ENCODE measurements around the gene CHRNA4.
A peak's percentile ranks its signal among the peaks of the same experiment; 100 is the strongest.

CHRNA4 gene

DNA sequence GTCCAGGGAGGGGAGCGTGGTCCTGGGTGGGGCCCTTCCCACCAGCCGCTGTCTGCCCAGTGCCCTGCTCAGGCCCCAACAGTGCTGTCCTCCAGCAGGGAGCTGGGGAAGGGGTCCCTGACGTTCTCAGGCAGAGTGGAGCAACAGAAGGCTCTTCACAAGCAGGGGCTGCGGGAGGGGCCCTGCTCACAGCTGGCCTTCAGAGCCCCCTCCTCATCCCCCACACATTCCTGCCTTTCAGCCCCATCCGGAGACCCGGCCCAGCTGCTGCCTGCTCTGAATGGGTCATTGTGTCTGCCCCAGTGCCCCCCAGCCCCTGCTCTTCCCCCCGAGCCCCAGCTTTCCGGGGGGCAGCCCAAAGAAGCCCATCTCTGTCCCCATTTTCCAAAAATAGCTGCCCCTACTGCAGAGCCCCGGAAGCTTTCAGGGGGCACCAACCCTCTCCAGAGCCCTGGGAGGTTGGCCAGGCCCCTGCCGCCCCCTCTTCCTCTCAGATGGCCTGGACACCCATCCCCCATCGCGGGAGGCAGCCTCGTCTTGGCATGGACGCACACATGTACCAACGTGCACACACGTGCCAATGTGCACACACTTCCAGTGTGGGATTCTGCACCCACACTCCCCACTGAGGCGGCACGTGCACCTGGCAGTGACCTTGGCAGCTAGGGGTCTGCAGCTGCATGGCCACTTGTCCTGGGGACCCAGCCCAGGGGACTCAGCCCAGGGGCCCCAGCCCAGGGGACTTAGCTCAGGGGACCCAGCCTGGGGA lies 64.4 kb downstream of the CHRNA4 start:
- H3K27me3 ChIP-seq (ENCODE audit: insufficient read depth, poor library complexity, severe bottlenecking): peaks cover 44% of the 10 kb centered on the region
- no peak overlapping the region for H3K4me3 ChIP-seq (ENCODE audit: severe bottlenecking)
- peak; percentile 84 for DNase-seq (ENCODE audit: low spot score)
- TF ChIP-seq, protein P1, sequence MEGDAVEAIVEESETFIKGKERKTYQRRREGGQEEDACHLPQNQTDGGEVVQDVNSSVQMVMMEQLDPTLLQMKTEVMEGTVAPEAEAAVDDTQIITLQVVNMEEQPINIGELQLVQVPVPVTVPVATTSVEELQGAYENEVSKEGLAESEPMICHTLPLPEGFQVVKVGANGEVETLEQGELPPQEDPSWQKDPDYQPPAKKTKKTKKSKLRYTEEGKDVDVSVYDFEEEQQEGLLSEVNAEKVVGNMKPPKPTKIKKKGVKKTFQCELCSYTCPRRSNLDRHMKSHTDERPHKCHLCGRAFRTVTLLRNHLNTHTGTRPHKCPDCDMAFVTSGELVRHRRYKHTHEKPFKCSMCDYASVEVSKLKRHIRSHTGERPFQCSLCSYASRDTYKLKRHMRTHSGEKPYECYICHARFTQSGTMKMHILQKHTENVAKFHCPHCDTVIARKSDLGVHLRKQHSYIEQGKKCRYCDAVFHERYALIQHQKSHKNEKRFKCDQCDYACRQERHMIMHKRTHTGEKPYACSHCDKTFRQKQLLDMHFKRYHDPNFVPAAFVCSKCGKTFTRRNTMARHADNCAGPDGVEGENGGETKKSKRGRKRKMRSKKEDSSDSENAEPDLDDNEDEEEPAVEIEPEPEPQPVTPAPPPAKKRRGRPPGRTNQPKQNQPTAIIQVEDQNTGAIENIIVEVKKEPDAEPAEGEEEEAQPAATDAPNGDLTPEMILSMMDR (IDR thresholded peaks at IDR 0.05; ENCODE audit: poor library complexity, severe bottlenecking): no peak
- no peaks in the 10 kb centered on the region for H3K4me1 ChIP-seq (ENCODE audit: insufficient read depth, poor library complexity, severe bottlenecking)
- no peak for ATAC-seq (ENCODE audit: low read depth)
- no peak overlapping the region for H3K27ac ChIP-seq (ENCODE audit: poor library complexity, severe bottlenecking)
- H3K9me3 ChIP-seq (ENCODE audit: severe bottlenecking): peaks cover 11% of the 10 kb centered on the region
- H3K36me3 ChIP-seq (ENCODE audit: low read depth): no peaks in the 10 kb centered on the region

DNA sequence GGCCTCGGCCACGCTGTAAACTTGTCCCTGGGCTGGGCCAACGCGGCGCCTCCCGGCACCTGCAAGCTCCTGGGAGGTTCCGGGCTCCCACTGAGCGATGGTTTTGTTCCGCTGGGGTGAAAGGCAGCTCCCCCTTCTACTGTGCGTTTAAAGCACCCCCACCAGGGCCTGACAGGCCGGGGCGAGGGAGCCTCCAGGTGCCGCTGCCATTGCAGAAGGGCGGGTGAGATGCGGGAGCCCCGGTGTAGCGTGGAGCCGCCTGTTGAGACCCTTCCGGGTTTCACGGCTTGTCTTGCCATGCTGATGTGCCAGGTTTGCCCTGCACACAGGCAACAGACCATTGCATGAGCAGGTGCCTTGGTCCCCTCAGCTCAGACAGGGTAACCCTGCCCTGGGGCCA lies 65.3 kb downstream of the CHRNA4 start:
- peaks cover 41% of the 10 kb centered on the region for H3K27me3 ChIP-seq (ENCODE audit: insufficient read depth, poor library complexity, severe bottlenecking)
- peaks cover 4% of the 10 kb centered on the region for H3K9me3 ChIP-seq (ENCODE audit: severe bottlenecking)
- DNase-seq (ENCODE audit: low spot score): peak; percentile 77

DNA sequence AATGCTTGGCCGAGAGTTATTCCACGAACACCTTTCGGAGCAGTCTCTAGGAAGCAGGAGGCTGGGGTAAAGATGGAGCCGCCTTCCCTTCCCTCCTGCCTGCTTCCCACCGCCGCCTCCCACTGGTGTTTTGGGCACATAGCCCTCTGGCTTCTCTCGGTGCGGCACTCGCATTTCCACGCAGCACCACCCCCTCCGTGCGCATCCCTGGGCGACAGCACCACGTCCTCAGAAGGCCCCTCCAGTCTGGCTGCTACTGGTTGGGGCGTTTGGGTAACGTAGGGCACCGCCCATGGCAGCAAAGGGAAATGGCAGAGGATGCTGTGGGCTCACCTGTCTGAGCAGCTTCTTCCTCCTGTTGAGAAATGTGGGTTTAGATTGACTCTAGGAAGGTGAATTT lies 65.7 kb downstream of the CHRNA4 start:
- H3K27me3 ChIP-seq (ENCODE audit: insufficient read depth, poor library complexity, severe bottlenecking): peaks cover 37% of the 10 kb centered on the region
- no peaks in the 10 kb centered on the region for H3K4me1 ChIP-seq (ENCODE audit: insufficient read depth, poor library complexity, severe bottlenecking)
- no peak overlapping the region for H3K27ac ChIP-seq (ENCODE audit: poor library complexity, severe bottlenecking)
- no peaks in the 10 kb centered on the region for H3K9me3 ChIP-seq (ENCODE audit: severe bottlenecking)
- DNase-seq (ENCODE audit: low spot score): no peak
- TF ChIP-seq, protein P1 (IDR thresholded peaks at IDR 0.05; ENCODE audit: poor library complexity, severe bottlenecking): peak; percentile 7
- peak; percentile 4; the same call in 2 of the 3 replicates for ATAC-seq (ENCODE audit: low read depth)
- no peak overlapping the region for H3K4me3 ChIP-seq (ENCODE audit: severe bottlenecking)
- no peaks in the 10 kb centered on the region for H3K36me3 ChIP-seq (ENCODE audit: low read depth)

More for the DNA sequence above, 65.3 kb downstream of the CHRNA4 start:
- H3K4me1 ChIP-seq (ENCODE audit: insufficient read depth, poor library complexity, severe bottlenecking): no peaks in the 10 kb centered on the region
- no peaks in the 10 kb centered on the region for H3K36me3 ChIP-seq (ENCODE audit: low read depth)
- H3K4me3 ChIP-seq (ENCODE audit: severe bottlenecking): no peak overlapping the region
- peak; percentile 0; the same call in 2 of the 3 replicates for ATAC-seq (ENCODE audit: low read depth)
- no peak overlapping the region for H3K27ac ChIP-seq (ENCODE audit: poor library complexity, severe bottlenecking)
- TF ChIP-seq, protein P1 (IDR thresholded peaks at IDR 0.05; ENCODE audit: poor library complexity, severe bottlenecking): no peak

DNA sequence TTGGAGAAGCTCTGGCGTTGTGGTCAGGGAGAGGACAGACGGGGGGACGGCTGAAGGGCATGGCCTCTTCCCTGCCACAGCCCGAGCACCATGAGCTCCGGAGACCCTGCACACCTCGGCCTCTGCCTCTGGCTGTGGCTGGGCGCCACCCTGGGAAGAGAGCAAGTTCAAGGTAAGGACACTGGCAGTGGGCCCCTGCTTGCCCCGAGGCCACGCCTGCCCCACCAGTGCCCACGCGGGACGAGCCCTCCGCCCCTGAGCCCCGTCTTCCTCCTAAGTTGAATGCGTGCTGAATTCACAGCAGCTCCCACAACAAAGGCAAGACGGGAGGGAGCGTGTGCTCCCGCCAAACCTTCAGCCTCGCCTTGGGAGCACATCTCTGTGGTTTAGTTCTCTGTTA lies 66.1 kb downstream of the CHRNA4 start:
- no peak for ATAC-seq (ENCODE audit: low read depth)
- Histone ChIP-seq H3K4me3 (ENCODE audit: severe bottlenecking) (no peak overlapping the region), H3K4me1 (ENCODE audit: insufficient read depth, poor library complexity, severe bottlenecking) (no peaks in the 10 kb centered on the region), H3K36me3 (ENCODE audit: low read depth) (no peaks in the 10 kb centered on the region), H3K27me3 (ENCODE audit: insufficient read depth, poor library complexity, severe bottlenecking) (peaks cover 33% of the 10 kb centered on the region), H3K27ac (ENCODE audit: poor library complexity, severe bottlenecking) (no peak overlapping the region), H3K9me3 (ENCODE audit: severe bottlenecking) (no peaks in the 10 kb centered on the region)
- TF ChIP-seq, protein P1 (IDR thresholded peaks at IDR 0.05; ENCODE audit: poor library complexity, severe bottlenecking): no peak
- DNase-seq (ENCODE audit: low spot score): peak; percentile 80

DNA sequence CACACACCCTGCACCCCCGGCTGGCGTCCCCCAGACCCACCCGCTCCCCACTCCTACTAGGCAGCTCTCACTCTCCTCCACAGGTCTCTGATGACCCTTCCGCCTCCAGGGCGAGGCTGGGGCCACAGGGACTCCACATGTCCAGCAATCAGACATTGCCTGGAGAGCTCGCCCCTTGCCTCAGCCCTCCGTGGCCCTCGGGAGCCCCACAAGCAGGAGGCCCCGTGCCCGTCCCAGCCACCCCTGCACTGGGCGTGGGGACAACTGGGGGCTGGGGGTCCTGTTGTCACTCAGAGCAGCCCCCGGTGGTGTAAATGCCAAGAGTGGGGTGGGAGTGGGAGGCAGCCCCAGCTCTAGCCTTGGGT lies 66.6 kb downstream of the CHRNA4 start:
- Histone ChIP-seq H3K4me1 (ENCODE audit: insufficient read depth, poor library complexity, severe bottlenecking) (no peaks in the 10 kb centered on the region), H3K36me3 (ENCODE audit: low read depth) (no peaks in the 10 kb centered on the region), H3K27me3 (ENCODE audit: insufficient read depth, poor library complexity, severe bottlenecking) (peaks cover 33% of the 10 kb centered on the region), H3K9me3 (ENCODE audit: severe bottlenecking) (no peaks in the 10 kb centered on the region), H3K27ac (ENCODE audit: poor library complexity, severe bottlenecking) (no peak overlapping the region), H3K4me3 (ENCODE audit: severe bottlenecking) (no peak overlapping the region)
- ATAC-seq (ENCODE audit: low read depth) (no peak), DNase-seq (ENCODE audit: low spot score) (no peak)
- TF ChIP-seq, protein P1 (IDR thresholded peaks at IDR 0.05; ENCODE audit: poor library complexity, severe bottlenecking): no peak

Measured in RWPE2 (cell line).